Osteoblast (primary cell): ENCODE results near the gene TMEM30B. TPM values are rescaled to one million over a fixed set of nuclear protein-coding genes. Genes with fewer than 3 reads are reported as not detected.

ENCODE experiments used
- DNase-seq: peaks from one replicate; pipeline ENCODE4 v3.0.0; 2011; ENCODE audit warnings: low spot score, mixed read lengths; ENCODE audit not compliant: insufficient read length; ENCODE audit errors: missing footprints
- H2AFZ ChIP-seq: 2 replicates; pipeline ENCODE4 v1.6.0; 2011; ENCODE audit warnings: mild to moderate bottlenecking, low read length
- H3K27ac ChIP-seq: 2 replicates; pipeline ENCODE4 v1.5.1; 2011; ENCODE audit warnings: mild to moderate bottlenecking, low read depth, low read length, moderate library complexity
- H3K27me3 ChIP-seq: 2 replicates; pipeline ENCODE4 v1.6.0; 2012; ENCODE audit warnings: mild to moderate bottlenecking, control low read depth, inconsistent platforms, low read length, moderate library complexity; ENCODE audit not compliant: insufficient read depth
- H3K36me3 ChIP-seq: 2 replicates; pipeline ENCODE4 v1.5.1; 2011; ENCODE audit warnings: mild to moderate bottlenecking, low read length, control low read depth, moderate library complexity; ENCODE audit not compliant: insufficient read depth
- H3K4me1 ChIP-seq: 2 replicates; pipeline ENCODE4 v1.5.1; 2011; ENCODE audit warnings: mild to moderate bottlenecking, low read length, control low read depth, moderate library complexity; ENCODE audit not compliant: insufficient read depth
- H3K4me2 ChIP-seq: 2 replicates; pipeline ENCODE4 v1.6.0; 2011; ENCODE audit warnings: mild to moderate bottlenecking, low read length; ENCODE audit not compliant: insufficient read depth
- H3K4me3 ChIP-seq: fragments of 200-600 bp; sonication (generic); 3 replicates; pipeline ENCODE4 v1.5.1; 2012; ENCODE audit warnings: mild to moderate bottlenecking, low read length, inconsistent platforms; ENCODE audit not compliant: insufficient read depth
- H3K79me2 ChIP-seq: 2 replicates; pipeline ENCODE4 v1.6.0; 2012; ENCODE audit warnings: mild to moderate bottlenecking, low read length, control low read depth, inconsistent platforms; ENCODE audit not compliant: insufficient read depth
- H3K9me3 ChIP-seq: 2 replicates; pipeline ENCODE4 v1.5.1; 2011; ENCODE audit warnings: low read depth, low read length, control low read depth
- H4K20me1 ChIP-seq: 2 replicates; pipeline ENCODE4 v1.6.0; 2012; ENCODE audit warnings: mild to moderate bottlenecking, low read length, control low read depth; ENCODE audit not compliant: insufficient read depth
- CTCF ChIP-seq: IDR thresholded peaks from 2 replicates; pipeline ENCODE4 v1.5.1; 2011; ENCODE audit warnings: mild to moderate bottlenecking, low read depth, low read length, moderate library complexity; ENCODE audit errors: extremely low read depth
- total RNA-seq: library from RNA; depleted of rRNA; stranded (reverse); fragments of >200 nt; gene quantifications from 2 replicates; pipeline ENCODE4 v1.2.3, GENCODE V29; 2012

The TMEM30B gene
- total RNA-seq, 1 donor = 1.1 TPM

GRCh38 chr14:61287196-61287595 lies 6.1 kb upstream of the TMEM30B start:
- TF ChIP-seq CTCF = no peak
- peaks cover 3% of the 10 kb centered on the region for H3K4me1 ChIP-seq
- H4K20me1 ChIP-seq = no peaks in the 10 kb centered on the region
- no peaks in the 10 kb centered on the region for H3K9me3 ChIP-seq
- no peaks in the 10 kb centered on the region for H3K36me3 ChIP-seq
- no peak overlapping the region for H2AFZ ChIP-seq
- no peaks in the 10 kb centered on the region for H3K79me2 ChIP-seq
- no peak overlapping the region for H3K27ac ChIP-seq
- H3K4me2 ChIP-seq = no peak overlapping the region
- no peak overlapping the region for H3K4me3 ChIP-seq
- no peaks in the 10 kb centered on the region for H3K27me3 ChIP-seq
- DNase-seq = no peak

DNA sequence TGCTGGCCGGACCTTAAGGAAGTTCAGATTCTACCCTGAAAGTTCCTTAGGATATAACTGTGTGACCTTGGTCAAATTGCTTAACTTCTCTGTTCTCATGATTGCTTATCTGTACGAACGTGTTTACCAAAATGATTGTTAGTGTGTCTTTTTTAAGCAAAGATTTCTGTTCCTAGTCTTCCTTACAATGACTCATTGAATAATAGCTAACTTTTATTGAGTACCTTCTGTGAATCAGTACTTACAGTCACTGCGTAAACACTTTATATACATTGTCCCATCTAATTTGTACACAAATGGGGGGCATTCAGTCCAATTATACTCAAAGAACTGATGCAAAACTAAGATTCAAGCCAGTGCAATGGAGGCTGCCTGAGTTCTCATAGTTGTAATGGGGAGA lies 4.2 kb upstream of the TMEM30B start:
- Histone ChIP-seq H3K9me3 (no peaks in the 10 kb centered on the region), H3K27me3 (peaks cover 3% of the 10 kb centered on the region), H3K79me2 (no peaks in the 10 kb centered on the region), H2AFZ (no peak overlapping the region), H3K4me2 (no peak overlapping the region), H3K4me3 (no peak overlapping the region), H3K4me1 (peaks cover 3% of the 10 kb centered on the region), H3K27ac (no peak overlapping the region), H3K36me3 (no peaks in the 10 kb centered on the region), H4K20me1 (no peaks in the 10 kb centered on the region)
- no peak for DNase-seq
- TF ChIP-seq CTCF = no peak

GRCh38 chr14:61284001-61284400 lies 2.9 kb upstream of the TMEM30B start:
- TF ChIP-seq CTCF = no peak
- Histone ChIP-seq H3K27me3 (peaks cover 17% of the 10 kb centered on the region), H4K20me1 (no peaks in the 10 kb centered on the region), H3K36me3 (no peaks in the 10 kb centered on the region), H3K79me2 (no peaks in the 10 kb centered on the region), H2AFZ (no peak overlapping the region), H3K4me2 (no peak overlapping the region), H3K27ac (no peak overlapping the region), H3K4me3 (no peak overlapping the region), H3K9me3 (no peaks in the 10 kb centered on the region), H3K4me1 (peaks cover 3% of the 10 kb centered on the region)
- no peak for DNase-seq

DNA sequence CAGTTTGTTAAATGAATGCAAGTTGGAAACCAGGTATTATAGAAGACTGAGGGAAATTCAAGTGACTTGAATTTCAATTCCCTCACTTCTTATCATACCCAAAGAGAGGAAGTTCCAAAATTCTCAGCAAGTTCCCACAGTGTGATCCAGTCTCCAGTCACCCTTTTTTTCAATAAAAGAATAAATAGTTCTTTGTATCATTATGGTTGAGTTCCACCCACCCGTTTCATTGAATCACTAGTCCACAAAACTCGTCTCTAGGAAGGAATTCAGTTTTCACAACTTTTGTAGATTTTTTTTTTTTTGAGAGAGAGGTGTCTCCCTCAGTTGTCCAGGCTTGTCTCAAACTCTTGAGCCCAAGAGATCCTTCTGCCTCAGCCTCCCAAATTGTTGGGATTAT lies 1.6 kb upstream of the TMEM30B start:
- DNase-seq = no peak
- no peaks in the 10 kb centered on the region for H3K36me3 ChIP-seq
- H3K9me3 ChIP-seq = no peaks in the 10 kb centered on the region

More for the DNA sequence above, 1.6 kb upstream of the TMEM30B start:
- no peak overlapping the region for H3K27ac ChIP-seq
- no peaks in the 10 kb centered on the region for H4K20me1 ChIP-seq
- H2AFZ ChIP-seq = no peak overlapping the region
- no peak overlapping the region for H3K4me3 ChIP-seq
- H3K4me2 ChIP-seq = no peak overlapping the region
- peaks cover 25% of the 10 kb centered on the region for H3K27me3 ChIP-seq
- TF ChIP-seq CTCF = no peak
- no peaks in the 10 kb centered on the region for H3K79me2 ChIP-seq
- peaks cover 3% of the 10 kb centered on the region for H3K4me1 ChIP-seq
